NCI-H128 (cell line): ENCODE data around the gene GCNT2.
A peak's percentile ranks its signal among the peaks of the same experiment; 100 is the strongest.
"Not testable (repeated sequence)": the region's sequence is repeated elsewhere in the genome, so short reads cannot be mapped to it uniquely, and the experiment has no call there.

Experiments used
- DNase-seq: peaks from one replicate; lab custom pipeline; 2025; ENCODE audit not compliant: unreplicated experiment; lab: John Stamatoyannopoulos, UW

Gene GCNT2

GRCh38 chr6:10543488-10543887, 22.3 kb downstream of the GCNT2 start:
- no peak for DNase-seq

DNA sequence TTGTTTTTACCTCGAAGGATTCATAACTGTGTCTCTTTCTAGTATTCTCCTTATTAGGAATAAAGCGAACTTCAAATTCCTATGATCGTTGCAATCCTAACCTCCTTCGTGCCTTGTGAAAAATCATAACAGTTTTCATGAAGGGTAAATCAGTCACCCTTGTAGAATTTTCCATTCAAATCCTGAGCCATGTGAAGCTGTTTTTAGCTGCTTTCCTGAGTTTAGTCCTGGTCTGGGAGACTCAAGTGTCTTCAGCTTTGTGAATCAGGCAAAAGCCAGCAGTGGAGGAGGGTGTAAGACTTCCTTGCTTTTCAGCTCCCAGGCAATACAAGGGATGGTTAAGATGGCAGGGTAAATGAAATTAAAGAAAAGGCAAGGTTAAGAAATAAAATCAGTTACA, 24.3 kb downstream of the GCNT2 start:
- DNase-seq = no peak

GRCh38 chr6:10547809-10548208, 26.7 kb downstream of the GCNT2 start:
- no peak for DNase-seq

DNA sequence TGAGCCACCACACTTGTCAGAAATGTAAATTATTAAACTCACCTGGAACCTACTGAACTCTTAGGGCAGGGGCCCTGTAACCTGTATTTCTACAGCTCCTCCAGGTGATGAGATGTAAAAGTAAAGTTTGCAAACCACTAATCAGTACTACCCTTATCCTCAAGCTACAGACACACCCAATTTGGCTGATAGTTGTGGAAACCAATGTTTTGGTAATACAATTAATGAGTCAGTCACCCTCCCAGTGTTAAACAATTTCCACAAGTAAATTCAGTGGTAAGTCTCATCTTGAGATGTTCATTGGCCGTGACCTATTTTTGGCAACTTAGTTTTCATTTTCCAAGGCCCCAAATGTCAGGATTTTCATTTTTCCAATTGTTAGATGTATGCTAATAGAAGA, 29.6 kb downstream of the GCNT2 start:
- no peak for DNase-seq

GRCh38 chr6:10552270-10552810, 31.2 kb downstream of the GCNT2 start:
- no peak for DNase-seq

- no peak for DNase-seq
Observed at GRCh38 chr6:10553871-10554270, 32.7 kb downstream of the GCNT2 start.

DNA sequence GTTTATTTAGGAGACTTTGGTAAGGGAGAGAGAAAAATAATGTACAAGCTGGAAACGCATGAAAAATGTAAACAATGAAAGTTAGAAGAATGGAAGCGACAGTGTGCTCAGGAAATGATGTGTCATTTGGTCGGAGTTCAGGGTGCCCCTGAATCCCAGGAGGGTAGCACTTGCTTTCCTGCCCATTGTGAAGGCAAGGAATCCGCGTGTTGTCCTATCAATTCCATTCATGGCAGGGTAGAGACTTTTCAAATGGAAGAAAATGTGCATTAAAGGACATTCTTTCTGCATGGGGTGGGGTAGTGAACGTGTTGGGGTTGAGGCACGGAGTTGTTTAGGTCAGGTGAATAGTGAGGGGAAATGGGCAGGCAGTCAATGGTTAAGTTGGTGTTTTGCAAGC, 33.7 kb downstream of the GCNT2 start:
- no peak for DNase-seq

DNA sequence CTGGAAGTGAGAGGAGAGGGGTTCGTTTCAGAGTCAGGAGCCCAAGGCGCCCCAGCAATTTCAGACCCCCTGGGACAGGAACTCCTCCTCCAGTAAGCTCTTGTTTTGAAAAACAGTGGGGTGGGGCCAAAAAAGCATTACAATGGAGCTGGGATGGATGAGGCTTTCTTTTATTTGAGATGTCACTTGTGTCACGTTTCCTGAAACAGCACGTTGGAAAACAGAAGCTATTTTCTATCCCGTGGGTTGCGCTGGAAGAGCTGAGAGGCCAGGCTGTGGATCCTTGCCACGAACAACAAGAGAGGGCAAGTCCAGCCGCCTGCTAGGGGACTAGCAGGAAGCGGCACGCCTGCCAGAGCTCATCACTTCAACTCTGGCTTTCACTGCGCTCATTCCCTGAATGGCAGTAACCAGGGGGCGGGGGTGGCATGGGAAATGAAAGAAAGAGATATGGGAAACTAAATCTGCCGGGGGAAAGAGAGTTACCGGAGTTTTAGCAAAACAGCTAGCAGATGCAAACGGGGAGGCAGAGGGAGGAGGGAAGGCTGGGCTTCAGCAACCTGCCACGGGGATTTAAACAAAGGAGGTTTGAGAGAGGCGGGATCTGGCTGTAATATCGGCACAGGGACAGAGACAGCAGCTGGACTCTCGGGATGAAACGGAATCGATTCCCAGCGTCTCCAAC, 34.6 kb downstream of the GCNT2 start:
- peak; percentile 50 for DNase-seq

- no peak for DNase-seq
Observed at GRCh38 chr6:10556589-10556988, 35.4 kb downstream of the GCNT2 start.

DNA sequence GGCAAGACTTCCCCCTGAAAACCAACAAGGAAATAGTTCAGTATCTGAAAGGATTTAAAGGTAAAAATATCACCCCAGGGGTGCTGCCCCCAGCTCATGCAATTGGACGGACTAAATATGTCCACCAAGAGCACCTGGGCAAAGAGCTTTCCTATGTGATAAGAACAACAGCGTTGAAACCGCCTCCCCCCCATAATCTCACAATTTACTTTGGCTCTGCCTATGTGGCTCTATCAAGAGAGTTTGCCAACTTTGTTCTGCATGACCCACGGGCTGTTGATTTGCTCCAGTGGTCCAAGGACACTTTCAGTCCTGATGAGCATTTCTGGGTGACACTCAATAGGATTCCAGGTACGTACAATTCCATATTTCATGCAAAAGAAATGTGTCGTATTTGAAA, 35.8 kb downstream of the GCNT2 start:
- DNase-seq = no peak

DNA sequence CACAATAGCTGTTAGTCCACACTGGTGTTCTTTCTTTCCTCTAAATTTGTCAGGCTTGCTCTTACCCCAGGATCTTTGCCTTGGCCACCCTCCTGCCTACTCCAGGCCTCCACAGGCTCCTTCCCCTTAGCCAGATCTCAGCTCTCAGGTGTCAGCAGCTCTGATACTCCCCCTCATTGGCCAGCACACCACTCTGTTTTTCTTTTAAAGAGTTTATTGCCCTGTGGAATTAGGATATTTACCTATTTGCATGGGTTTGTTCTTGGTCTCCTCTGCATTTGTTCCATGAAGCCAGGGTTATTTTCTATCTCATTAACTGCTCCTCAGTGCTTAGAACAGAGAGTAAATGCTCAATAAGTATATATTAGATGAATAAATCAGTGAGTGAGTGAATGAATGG, 36.8 kb downstream of the GCNT2 start:
- DNase-seq = no peak

DNA sequence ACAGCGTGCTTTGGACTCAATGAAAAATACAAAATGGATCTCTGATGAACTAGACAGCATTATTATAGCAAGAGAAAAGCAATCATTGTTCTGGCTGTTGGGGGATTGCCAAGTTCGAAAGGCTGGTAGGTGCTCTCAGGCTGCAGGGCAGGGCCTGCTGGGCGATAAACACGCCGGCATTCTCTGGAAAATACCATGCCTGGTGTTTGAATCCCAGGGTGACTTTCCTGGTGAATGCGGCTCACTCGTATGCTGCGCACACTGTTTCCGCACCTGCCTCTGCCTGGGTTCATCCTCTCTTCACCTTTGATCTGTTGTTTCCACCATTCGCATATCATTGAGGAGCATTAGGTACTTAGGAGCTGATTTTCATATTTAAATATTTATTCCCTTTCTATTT, 37.4 kb downstream of the GCNT2 start:
- peak; percentile 81 for DNase-seq

DNA sequence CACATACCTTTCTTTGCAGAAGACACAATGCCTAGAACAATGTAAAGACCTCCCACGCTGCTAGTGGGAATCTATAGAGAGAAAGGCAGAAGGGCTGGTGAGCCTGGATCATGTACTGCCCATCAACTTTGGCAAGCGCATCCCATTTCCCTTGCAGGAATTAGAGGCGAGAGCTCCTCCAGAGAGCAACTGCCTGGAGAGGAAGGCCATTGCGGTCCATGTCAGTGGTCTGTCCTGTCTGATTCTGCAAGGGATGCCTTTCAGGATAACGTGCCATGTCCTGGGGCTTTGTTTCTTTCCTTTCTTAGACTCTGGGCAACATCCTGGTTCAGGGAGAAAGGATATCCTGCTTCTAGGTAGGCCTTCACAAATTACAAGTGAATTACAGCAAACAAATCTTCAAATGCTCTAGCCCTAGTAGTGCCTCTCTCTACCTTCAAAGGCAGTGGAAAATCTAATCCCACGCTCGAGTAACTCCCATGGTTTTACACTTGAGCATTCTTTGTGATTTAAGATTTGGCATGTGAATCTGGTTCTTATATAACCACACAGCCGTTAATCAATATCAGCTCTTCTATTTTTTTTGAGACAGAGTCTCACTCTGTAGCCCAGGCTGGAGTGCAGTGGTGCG, 38.5 kb downstream of the GCNT2 start:
- no peak for DNase-seq

DNA sequence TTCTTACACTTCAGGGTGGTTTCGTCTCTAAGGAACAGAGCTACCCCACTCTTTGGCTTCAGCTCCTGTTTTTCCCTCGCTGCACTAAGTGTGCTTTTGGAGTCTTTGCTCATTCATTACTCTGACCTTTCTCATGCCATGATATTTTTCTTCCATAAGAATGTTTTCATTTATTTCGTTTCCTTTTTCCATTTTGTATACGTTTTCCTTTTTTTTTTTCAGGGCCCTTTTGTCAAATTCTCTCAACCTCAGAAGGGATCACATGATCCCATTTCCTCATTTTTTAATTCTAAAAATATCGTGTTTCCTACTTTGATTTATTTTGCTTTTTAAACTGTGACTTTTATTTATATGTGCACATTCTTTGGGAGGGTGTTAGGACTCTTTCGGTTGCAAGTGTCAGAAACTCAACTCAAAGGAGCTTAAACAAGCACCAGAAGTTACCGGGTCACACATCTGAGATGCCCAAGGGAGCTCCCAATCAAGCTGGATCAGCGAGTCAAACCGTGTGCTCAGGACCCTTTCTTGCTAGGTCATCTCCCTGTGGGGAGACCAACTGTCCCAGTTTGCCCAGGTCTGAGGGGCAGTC, 40.6 kb downstream of the GCNT2 start:
- no peak for DNase-seq

GRCh38 chr6:10564975-10565673, 44.0 kb downstream of the GCNT2 start:
- DNase-seq = no peak

GRCh38 chr6:10565913-10566312, 44.8 kb downstream of the GCNT2 start:
- DNase-seq = no peak

GRCh38 chr6:10567256-10568026, 46.3 kb downstream of the GCNT2 start:
- DNase-seq = no peak

DNA sequence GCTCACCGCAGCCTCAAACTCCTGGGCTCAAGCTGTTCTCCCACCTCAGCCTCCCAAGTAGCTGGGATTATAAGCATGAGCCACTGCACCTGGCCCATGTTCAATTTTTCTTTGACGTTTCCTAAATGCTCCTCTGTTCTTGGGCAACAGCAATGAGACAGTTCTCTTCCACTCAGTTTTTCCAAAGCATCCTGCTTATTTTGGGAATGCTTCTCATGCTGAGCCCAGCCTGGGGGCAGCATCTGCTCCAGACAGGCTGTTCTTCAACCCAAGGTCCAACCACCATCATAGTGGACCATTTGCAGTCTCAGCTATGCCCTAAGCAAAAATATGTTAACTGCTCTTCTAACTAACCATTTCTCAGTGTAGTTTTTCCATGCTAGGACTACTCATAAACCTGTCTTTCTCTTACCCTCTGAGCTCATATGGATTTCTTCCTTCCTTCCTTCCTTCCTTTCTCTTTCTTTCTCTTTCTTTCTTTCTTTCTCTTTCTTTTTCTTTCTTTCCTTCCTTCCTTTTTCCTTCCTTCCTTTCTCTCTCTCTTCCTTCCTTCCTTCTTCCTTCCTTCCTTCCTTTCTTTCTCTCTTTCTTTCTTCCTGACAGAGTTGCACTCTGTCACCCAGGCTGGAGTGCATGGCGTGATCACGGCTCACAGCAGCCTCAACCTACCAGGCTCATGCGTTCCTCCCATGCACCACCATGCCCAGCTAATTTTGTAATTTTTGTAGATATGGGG, 48.4 kb downstream of the GCNT2 start:
- DNase-seq = no peak

DNA sequence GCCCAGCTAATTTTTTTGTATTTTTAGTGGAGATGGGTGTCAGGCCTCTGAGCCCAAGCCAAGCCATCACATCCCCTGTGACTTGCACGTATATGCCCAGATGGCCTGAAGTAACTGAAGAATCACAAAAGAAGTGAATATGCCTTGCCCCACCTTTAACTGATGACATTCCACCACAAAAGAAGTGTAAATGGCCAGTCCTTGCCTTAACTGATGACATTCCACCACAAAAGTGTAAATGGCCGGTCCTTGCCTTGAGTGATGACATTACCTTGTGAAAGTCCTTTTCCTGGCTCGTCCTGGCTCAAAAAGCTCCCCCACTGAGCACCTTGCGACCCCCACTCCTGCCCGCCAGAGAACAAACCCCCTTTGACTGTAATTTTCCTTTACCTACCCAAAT, 54.4 kb downstream of the GCNT2 start:
- not testable (repeated sequence) for DNase-seq

DNA sequence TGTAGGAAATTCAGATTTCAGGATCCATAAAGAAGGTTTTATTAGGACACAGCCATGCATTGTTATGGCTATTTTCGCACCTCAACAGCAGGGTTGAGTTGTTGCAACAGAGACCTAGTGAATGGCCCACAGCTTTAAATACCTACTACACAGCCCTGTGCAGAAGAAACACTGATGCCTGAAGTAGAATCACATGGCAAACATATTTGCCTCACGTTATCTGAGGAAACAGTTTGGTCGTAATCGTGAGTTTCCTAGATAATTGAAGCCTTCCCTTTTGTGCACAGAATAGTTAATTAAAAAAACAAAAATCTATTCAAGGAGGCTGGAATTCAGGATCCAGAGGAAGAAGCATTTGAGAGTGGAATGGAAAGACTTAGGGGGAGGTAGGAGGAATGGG, 55.1 kb downstream of the GCNT2 start:
- no peak for DNase-seq
